Measurements from ENCODE around the gene NFATC3.

NFATC3 gene

GRCh38 chr16:68190081-68190480 is 104.9 kb downstream of the NFATC3 start:
- no peak overlapping the region for H3K27ac ChIP-seq (ENCODE audit: low read length)

GRCh38 chr16:68190736-68191510 is 105.8 kb downstream of the NFATC3 start:
- no peak overlapping the region for H3K27ac ChIP-seq (ENCODE audit: low read length)
- H3K27me3 ChIP-seq (ENCODE audit: control insufficient read depth in 1 of 2, insufficient read depth in 2 of 2, low read length in 2 of 2): no peaks in the 10 kb centered on the region
- no peak overlapping the region for H3K4me3 ChIP-seq (ENCODE audit: low read length in 2 of 2)
- H3K36me3 ChIP-seq (ENCODE audit: control insufficient read depth in 2 of 2, insufficient read depth in 2 of 2, low read length in 2 of 2): peaks cover 15 to 21% of the 10 kb centered on the region in 2 donors
- H3K9ac ChIP-seq (ENCODE audit: low read length in 2 of 2): no peak overlapping the region
- H3K9me3 ChIP-seq (ENCODE audit: control insufficient read depth in 2 of 2, low read length in 2 of 2): no peaks in the 10 kb centered on the region
- H3K4me1 ChIP-seq (ENCODE audit: control insufficient read depth, insufficient read depth, low read length): no peaks in the 10 kb centered on the region

More at GRCh38 chr16:68190081-68190480, 104.9 kb downstream of the NFATC3 start:
- Histone ChIP-seq H3K9ac (ENCODE audit: low read length in 2 of 2) (no peak overlapping the region), H3K4me1 (ENCODE audit: control insufficient read depth, insufficient read depth, low read length) (no peaks in the 10 kb centered on the region), H3K9me3 (ENCODE audit: control insufficient read depth in 2 of 2, low read length in 2 of 2) (no peaks in the 10 kb centered on the region), H3K27me3 (ENCODE audit: control insufficient read depth in 1 of 2, insufficient read depth in 2 of 2, low read length in 2 of 2) (no peaks in the 10 kb centered on the region), H3K36me3 (ENCODE audit: control insufficient read depth in 2 of 2, insufficient read depth in 2 of 2, low read length in 2 of 2) (peaks cover 15 to 21% of the 10 kb centered on the region in 2 donors), H3K4me3 (ENCODE audit: low read length in 2 of 2) (no peak overlapping the region)

GRCh38 chr16:68194251-68194650 is 109.1 kb downstream of the NFATC3 start:
- Histone ChIP-seq H3K4me3 (ENCODE audit: low read length in 2 of 2) (no peak overlapping the region), H3K27me3 (ENCODE audit: control insufficient read depth in 1 of 2, insufficient read depth in 2 of 2, low read length in 2 of 2) (no peaks in the 10 kb centered on the region), H3K9ac (ENCODE audit: low read length in 2 of 2) (no peak overlapping the region), H3K36me3 (ENCODE audit: control insufficient read depth in 2 of 2, insufficient read depth in 2 of 2, low read length in 2 of 2) (peaks cover 15 to 19% of the 10 kb centered on the region in 2 donors), H3K9me3 (ENCODE audit: control insufficient read depth in 2 of 2, low read length in 2 of 2) (no peaks in the 10 kb centered on the region), H3K27ac (ENCODE audit: low read length) (no peak overlapping the region), H3K4me1 (ENCODE audit: control insufficient read depth, insufficient read depth, low read length) (no peaks in the 10 kb centered on the region)

- H3K27me3 ChIP-seq (ENCODE audit: control insufficient read depth in 1 of 2, insufficient read depth in 2 of 2, low read length in 2 of 2): no peaks in the 10 kb centered on the region
- H3K4me1 ChIP-seq (ENCODE audit: control insufficient read depth, insufficient read depth, low read length): no peaks in the 10 kb centered on the region
- H3K36me3 ChIP-seq (ENCODE audit: control insufficient read depth in 2 of 2, insufficient read depth in 2 of 2, low read length in 2 of 2): peaks cover 4 to 8% of the 10 kb centered on the region in 2 donors
- no peaks in the 10 kb centered on the region for H3K9me3 ChIP-seq (ENCODE audit: control insufficient read depth in 2 of 2, low read length in 2 of 2)
- H3K9ac ChIP-seq (ENCODE audit: low read length in 2 of 2): no peak overlapping the region
- no peak overlapping the region for H3K27ac ChIP-seq (ENCODE audit: low read length)
- no peak overlapping the region for H3K4me3 ChIP-seq (ENCODE audit: low read length in 2 of 2)
Measured at GRCh38 chr16:68197250-68197649, 112.1 kb downstream of the NFATC3 start.

- H3K4me1 ChIP-seq (ENCODE audit: control insufficient read depth, insufficient read depth, low read length): no peaks in the 10 kb centered on the region
- no peak overlapping the region for H3K9ac ChIP-seq (ENCODE audit: low read length in 2 of 2)
- no peak overlapping the region for H3K4me3 ChIP-seq (ENCODE audit: low read length in 2 of 2)
- H3K27me3 ChIP-seq (ENCODE audit: control insufficient read depth in 1 of 2, insufficient read depth in 2 of 2, low read length in 2 of 2): no peaks in the 10 kb centered on the region
- H3K36me3 ChIP-seq (ENCODE audit: control insufficient read depth in 2 of 2, insufficient read depth in 2 of 2, low read length in 2 of 2): no peaks in the 10 kb centered on the region
- no peak overlapping the region for H3K27ac ChIP-seq (ENCODE audit: low read length)
- no peaks in the 10 kb centered on the region for H3K9me3 ChIP-seq (ENCODE audit: control insufficient read depth in 2 of 2, low read length in 2 of 2)
Measured at GRCh38 chr16:68200088-68200783, 115.1 kb downstream of the NFATC3 start.

GRCh38 chr16:68202091-68202519 is 116.9 kb downstream of the NFATC3 start:
- no peaks in the 10 kb centered on the region for H3K4me1 ChIP-seq (ENCODE audit: control insufficient read depth, insufficient read depth, low read length)
- no peak overlapping the region for H3K27ac ChIP-seq (ENCODE audit: low read length)
- no peaks in the 10 kb centered on the region for H3K36me3 ChIP-seq (ENCODE audit: control insufficient read depth in 2 of 2, insufficient read depth in 2 of 2, low read length in 2 of 2)
- no peaks in the 10 kb centered on the region for H3K9me3 ChIP-seq (ENCODE audit: control insufficient read depth in 2 of 2, low read length in 2 of 2)
- H3K9ac ChIP-seq (ENCODE audit: low read length in 2 of 2): no peak overlapping the region
- H3K27me3 ChIP-seq (ENCODE audit: control insufficient read depth in 1 of 2, insufficient read depth in 2 of 2, low read length in 2 of 2): no peaks in the 10 kb centered on the region
- H3K4me3 ChIP-seq (ENCODE audit: low read length in 2 of 2): no peak overlapping the region

GRCh38 chr16:68206245-68206644 is 121.1 kb downstream of the NFATC3 start:
- H3K27me3 ChIP-seq (ENCODE audit: control insufficient read depth in 1 of 2, insufficient read depth in 2 of 2, low read length in 2 of 2): no peaks in the 10 kb centered on the region
- H3K36me3 ChIP-seq (ENCODE audit: control insufficient read depth in 2 of 2, insufficient read depth in 2 of 2, low read length in 2 of 2): no peaks in the 10 kb centered on the region
- H3K9me3 ChIP-seq (ENCODE audit: control insufficient read depth in 2 of 2, low read length in 2 of 2): no peaks in the 10 kb centered on the region
- H3K9ac ChIP-seq (ENCODE audit: low read length in 2 of 2): no peak overlapping the region
- H3K4me3 ChIP-seq (ENCODE audit: low read length in 2 of 2): no peak overlapping the region
- H3K27ac ChIP-seq (ENCODE audit: low read length): no peak overlapping the region
- H3K4me1 ChIP-seq (ENCODE audit: control insufficient read depth, insufficient read depth, low read length): no peaks in the 10 kb centered on the region

GRCh38 chr16:68214726-68215125 is 129.6 kb downstream of the NFATC3 start:
- no peaks in the 10 kb centered on the region for H3K4me1 ChIP-seq (ENCODE audit: control insufficient read depth, insufficient read depth, low read length)
- H3K9me3 ChIP-seq (ENCODE audit: control insufficient read depth in 2 of 2, low read length in 2 of 2): no peaks in the 10 kb centered on the region
- H3K9ac ChIP-seq (ENCODE audit: low read length in 2 of 2): no peak overlapping the region
- H3K27ac ChIP-seq (ENCODE audit: low read length): no peak overlapping the region
- peaks cover 0 to 4% of the 10 kb centered on the region in 2 donors for H3K36me3 ChIP-seq (ENCODE audit: control insufficient read depth in 2 of 2, insufficient read depth in 2 of 2, low read length in 2 of 2)
- H3K27me3 ChIP-seq (ENCODE audit: control insufficient read depth in 1 of 2, insufficient read depth in 2 of 2, low read length in 2 of 2): no peaks in the 10 kb centered on the region
- no peak overlapping the region for H3K4me3 ChIP-seq (ENCODE audit: low read length in 2 of 2)

GRCh38 chr16:68215302-68215701 is 130.1 kb downstream of the NFATC3 start:
- no peaks in the 10 kb centered on the region for H3K9me3 ChIP-seq (ENCODE audit: control insufficient read depth in 2 of 2, low read length in 2 of 2)
- H3K36me3 ChIP-seq (ENCODE audit: control insufficient read depth in 2 of 2, insufficient read depth in 2 of 2, low read length in 2 of 2): peaks cover 0 to 4% of the 10 kb centered on the region in 2 donors
- H3K27ac ChIP-seq (ENCODE audit: low read length): no peak overlapping the region

GRCh38 chr16:68216240-68216639 is 131.1 kb downstream of the NFATC3 start:
- no peak overlapping the region for H3K27ac ChIP-seq (ENCODE audit: low read length)

More at GRCh38 chr16:68215302-68215701, 130.1 kb downstream of the NFATC3 start:
- no peaks in the 10 kb centered on the region for H3K4me1 ChIP-seq (ENCODE audit: control insufficient read depth, insufficient read depth, low read length)
- H3K4me3 ChIP-seq (ENCODE audit: low read length in 2 of 2): no peak overlapping the region
- H3K27me3 ChIP-seq (ENCODE audit: control insufficient read depth in 1 of 2, insufficient read depth in 2 of 2, low read length in 2 of 2): no peaks in the 10 kb centered on the region
- H3K9ac ChIP-seq (ENCODE audit: low read length in 2 of 2): no peak overlapping the region

GRCh38 chr16:68217506-68217905 is 132.3 kb downstream of the NFATC3 start:
- no peak overlapping the region for H3K9ac ChIP-seq (ENCODE audit: low read length in 2 of 2)
- no peak overlapping the region for H3K4me3 ChIP-seq (ENCODE audit: low read length in 2 of 2)
- no peaks in the 10 kb centered on the region for H3K9me3 ChIP-seq (ENCODE audit: control insufficient read depth in 2 of 2, low read length in 2 of 2)
- H3K36me3 ChIP-seq (ENCODE audit: control insufficient read depth in 2 of 2, insufficient read depth in 2 of 2, low read length in 2 of 2): peaks cover 0 to 7% of the 10 kb centered on the region in 2 donors
- H3K27ac ChIP-seq (ENCODE audit: low read length): no peak overlapping the region
- no peaks in the 10 kb centered on the region for H3K4me1 ChIP-seq (ENCODE audit: control insufficient read depth, insufficient read depth, low read length)
- H3K27me3 ChIP-seq (ENCODE audit: control insufficient read depth in 1 of 2, insufficient read depth in 2 of 2, low read length in 2 of 2): no peaks in the 10 kb centered on the region

More at GRCh38 chr16:68216240-68216639, 131.1 kb downstream of the NFATC3 start:
- no peaks in the 10 kb centered on the region for H3K4me1 ChIP-seq (ENCODE audit: control insufficient read depth, insufficient read depth, low read length)
- H3K9ac ChIP-seq (ENCODE audit: low read length in 2 of 2): no peak overlapping the region
- no peaks in the 10 kb centered on the region for H3K27me3 ChIP-seq (ENCODE audit: control insufficient read depth in 1 of 2, insufficient read depth in 2 of 2, low read length in 2 of 2)
- H3K9me3 ChIP-seq (ENCODE audit: control insufficient read depth in 2 of 2, low read length in 2 of 2): no peaks in the 10 kb centered on the region
- peaks cover 0 to 4% of the 10 kb centered on the region in 2 donors for H3K36me3 ChIP-seq (ENCODE audit: control insufficient read depth in 2 of 2, insufficient read depth in 2 of 2, low read length in 2 of 2)
- no peak overlapping the region for H3K4me3 ChIP-seq (ENCODE audit: low read length in 2 of 2)

All from stomach smooth muscle (tissue), 2 donors.